SH-SY5Y (cell line): ENCODE data around the gene HSPE1.

Experiments
- GATA2 ChIP-seq: IDR thresholded peaks from 2 replicates; pipeline ENCODE4 v1.6.1; 2011; ENCODE audit warnings: mild to moderate bottlenecking, low read depth, low read length
- GATA3 ChIP-seq: IDR thresholded peaks from 2 replicates; pipeline ENCODE4 v1.6.1; 2011; ENCODE audit warnings: low read depth, mild to moderate bottlenecking, low read length, moderate library complexity

The HSPE1 gene

DNA sequence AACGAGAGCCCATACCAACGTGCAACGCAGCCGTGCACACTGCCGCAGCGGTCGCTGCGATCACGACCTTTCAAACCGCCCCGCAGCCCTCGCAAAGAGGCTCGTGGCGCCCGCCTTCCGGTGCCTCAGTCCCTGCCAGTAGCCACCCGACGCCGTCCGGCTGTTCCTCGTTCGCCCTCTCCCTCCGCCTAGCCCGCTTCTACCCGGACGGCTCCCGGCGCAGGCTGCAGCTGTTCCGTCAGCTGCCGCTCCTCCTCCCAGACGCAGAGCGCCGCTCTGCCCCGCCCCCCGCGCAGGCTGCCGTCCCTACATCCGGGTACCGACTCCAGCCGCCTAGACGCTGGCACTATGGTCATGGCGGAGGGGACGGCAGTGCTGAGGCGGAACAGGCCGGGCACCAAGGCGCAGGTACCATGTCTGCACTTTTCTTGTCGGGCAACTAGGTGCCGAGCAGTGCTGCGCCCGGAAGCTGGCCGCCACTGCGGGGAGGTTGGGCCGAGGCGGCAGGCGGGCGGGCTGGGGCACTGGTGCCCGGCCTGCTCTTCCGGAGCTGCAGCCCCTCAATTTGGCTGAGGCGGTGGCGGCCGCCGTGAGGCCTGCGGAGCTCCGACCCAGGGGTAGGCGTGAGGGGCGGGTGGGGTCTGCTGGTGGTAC lies 15.7 kb downstream of the HSPE1 start, which contains the start of gene MOB4:
TSS of gene MOB4 (plus strand) at position 328 of the 654 bp plus-strand sequence. CDS start at position 349, 21 bp downstream.
- TF ChIP-seq GATA3, result no peak
- TF ChIP-seq GATA2, result no peak

DNA sequence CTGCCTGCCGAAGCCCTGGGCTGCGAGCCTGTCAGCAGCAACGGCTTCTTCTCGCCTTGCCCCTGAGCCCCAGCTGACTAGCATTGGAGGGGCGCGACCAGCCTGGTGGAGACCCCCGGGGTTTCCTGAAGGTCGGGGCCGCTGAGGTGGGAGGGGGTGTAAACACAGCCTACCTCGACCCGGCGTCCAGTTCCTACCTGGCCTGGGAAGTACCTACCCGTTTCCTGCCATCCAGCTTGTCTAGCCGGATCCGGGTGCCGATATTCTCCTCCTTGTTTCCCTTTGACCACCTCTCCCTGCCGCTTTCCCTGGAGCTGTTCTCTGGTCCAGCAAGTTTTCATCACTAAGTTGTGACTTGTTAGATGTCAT lies 16.2 kb downstream of the HSPE1 start:
- TF ChIP-seq GATA3 (no peak), GATA2 (no peak)

DNA sequence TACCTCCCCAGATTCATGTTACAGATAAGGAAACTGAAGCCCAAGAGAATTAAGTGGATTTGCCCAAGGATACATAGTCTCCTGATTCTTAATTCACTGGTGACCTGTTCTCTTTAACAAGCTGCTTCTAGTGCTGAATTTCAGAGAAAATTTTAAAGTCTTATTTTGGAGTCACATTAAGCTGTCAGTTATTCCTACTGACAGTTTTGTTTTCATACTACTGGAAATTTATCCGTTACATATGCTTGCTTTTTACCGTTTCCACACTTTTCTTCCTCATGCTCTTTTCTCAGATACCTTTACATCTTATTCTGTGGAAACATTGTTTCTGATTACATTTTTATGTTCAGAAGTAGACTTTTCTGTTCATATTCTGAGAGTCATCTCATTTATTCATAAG lies 17.0 kb downstream of the HSPE1 start:
- no peak for TF ChIP-seq GATA2
- TF ChIP-seq GATA3, result no peak

DNA sequence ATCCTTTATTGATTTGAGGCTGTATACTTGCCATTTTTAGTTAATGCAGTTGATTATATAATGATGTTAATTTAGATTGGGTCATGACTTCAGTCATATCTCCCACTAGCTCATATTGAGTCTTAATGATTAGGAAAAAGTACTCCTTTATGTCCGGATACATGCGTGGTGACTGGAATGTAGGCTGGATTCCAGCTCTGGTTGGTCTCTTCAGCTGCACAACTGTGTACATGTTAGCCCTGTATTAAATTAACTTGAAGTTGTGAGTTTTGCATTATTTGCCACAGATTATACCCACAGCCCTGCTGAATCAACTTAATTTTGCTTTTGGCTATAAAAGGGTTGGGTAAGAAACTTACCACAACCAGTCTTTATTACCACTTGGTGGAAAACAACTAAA lies 38.2 kb downstream of the HSPE1 start:
- TF ChIP-seq GATA3 (no peak), GATA2 (no peak)

DNA sequence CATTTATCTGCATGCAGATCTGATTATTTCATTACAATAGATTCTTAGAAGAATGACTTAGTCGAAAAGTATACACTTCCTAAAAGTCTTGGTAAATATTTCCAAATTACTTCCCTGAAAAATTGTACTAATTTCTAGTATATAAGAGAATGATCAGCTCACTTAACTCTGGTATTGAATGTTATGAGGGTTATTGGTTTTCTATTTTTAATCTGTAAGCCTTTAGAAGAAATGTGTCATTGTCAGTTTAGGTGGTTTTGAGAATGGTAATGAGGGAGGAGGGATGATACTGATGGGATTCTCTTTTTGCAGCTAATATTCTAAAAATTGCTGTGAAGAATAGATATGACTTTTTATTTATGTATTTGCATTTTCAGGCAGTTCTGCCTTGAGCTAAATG lies 39.6 kb downstream of the HSPE1 start:
- TF ChIP-seq GATA3 (no peak), GATA2 (no peak)

DNA sequence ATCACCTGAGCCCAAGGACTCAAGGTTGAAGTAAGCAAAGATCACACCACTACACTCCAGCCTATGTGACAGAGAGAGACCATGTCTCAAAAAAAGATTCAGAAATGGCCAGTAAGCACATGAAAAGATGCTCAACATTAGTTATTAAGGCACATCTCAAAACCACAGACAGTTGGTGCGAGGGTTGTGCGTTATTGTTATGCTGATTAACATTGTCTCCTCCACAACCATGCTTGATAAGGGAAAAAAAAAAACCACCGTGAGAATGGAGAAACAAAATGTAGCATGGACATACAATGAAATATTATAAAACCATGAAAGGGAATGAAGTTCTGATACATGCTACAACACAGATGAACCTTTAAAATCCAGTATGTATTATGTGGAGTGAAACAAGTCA lies 43.0 kb downstream of the HSPE1 start:
- no peak for TF ChIP-seq GATA3
- no peak for TF ChIP-seq GATA2

DNA sequence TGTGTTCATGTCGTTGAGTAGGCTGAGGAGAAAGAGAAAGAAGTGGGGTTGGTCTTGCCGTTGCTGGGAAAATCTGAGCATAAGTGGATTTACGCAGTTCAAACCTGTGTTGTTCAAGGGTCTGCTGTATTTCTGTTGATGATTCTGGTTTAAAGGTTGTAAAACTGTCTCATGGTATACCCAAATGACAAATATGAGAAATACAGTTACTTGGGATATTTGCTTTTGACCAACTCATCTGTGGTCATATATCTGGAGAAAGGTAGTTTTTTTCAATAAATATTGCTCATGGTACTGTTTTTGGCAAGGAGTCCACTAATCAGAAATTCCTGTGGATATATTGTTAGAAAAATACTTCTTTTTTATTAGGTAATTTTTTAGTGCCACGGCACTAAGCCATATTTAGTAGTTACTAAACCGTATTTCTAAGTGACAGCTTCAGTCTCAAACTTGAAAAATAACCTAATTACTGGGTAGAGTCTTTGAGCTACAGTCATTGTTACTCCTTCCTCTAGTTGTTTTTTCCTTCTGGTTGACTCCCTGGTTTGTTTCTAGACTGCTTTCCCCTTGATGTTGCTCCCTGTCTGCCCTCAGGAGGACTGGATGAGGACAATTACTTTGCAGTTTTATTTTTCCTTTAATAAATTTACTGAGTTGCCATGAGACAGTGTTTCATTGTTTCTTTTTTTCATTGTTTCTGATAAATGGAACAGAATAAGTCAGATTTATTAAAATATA lies 47.2 kb downstream of the HSPE1 start:
- TF ChIP-seq GATA3, result no peak
- TF ChIP-seq GATA2, result no peak

DNA sequence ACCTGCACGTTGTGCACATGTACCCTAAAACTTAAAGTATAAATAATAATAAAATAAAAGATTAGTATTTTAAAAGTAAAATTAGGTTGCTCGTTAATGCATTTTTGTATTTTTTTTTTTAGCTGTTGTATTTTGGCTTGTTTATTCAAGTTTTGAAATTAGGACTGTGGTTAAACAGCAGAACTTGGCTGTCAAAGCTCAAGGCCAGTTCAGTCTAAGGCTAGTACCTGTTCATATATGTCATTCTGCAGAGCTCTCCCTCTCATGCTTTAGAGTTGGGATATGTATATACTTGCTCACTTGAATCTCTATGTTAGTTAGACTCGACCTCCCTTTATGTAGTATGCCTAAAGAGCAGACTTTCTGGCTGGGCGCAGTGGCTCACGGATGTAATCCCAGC lies 48.4 kb downstream of the HSPE1 start:
- TF ChIP-seq GATA3 (no peak), GATA2 (no peak)
